ENCODE data around the gene ADGRV1. TPM values are rescaled to one million over a fixed set of nuclear protein-coding genes. Genes with fewer than 3 reads are reported as not detected.

The ADGRV1 gene
- total RNA-seq, 1 experiment from 2014 or later, result 64.8 TPM

DNA sequence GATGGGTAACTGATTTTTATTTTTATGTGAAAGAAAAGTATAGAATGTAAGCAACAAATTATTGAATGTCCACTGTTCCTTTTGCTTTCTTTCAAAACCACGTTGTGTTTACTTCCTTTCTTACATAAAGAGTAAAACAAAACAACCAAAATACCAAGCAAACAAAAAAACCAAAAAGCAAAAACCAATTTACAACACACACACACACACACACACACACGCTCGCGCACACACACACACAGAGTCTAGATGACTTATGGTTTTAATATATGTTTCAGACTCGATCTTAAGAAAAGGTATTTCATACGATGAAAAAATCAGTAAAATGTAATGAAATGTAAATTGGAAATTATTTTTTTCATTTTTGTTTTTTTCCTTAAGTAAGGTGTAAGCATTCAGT is 80.3 kb downstream of the ADGRV1 start:
- Histone ChIP-seq H3K14ac (ENCODE audit: insufficient read depth, low read length) (no peak overlapping the region), H2BK120ac (ENCODE audit: low read depth, low read length, poor library complexity, severe bottlenecking) (no peak overlapping the region), H3K23ac (ENCODE audit: insufficient read length, low read depth, low read length) (no peak overlapping the region), H3K18ac (ENCODE audit: insufficient read length, low read depth, low read length) (no peak overlapping the region), H2AK5ac (ENCODE audit: insufficient read length, low read length) (no peak overlapping the region), H2BK15ac (ENCODE audit: low read depth, low read length) (no peak overlapping the region), H3K79me1 (ENCODE audit: insufficient read depth, low read depth, low read length, poor library complexity, severe bottlenecking) (no peaks in the 10 kb centered on the region), H3K79me2 (ENCODE audit: insufficient read depth, low read length) (no peaks in the 10 kb centered on the region), H3K4me2 (ENCODE audit: insufficient read depth, insufficient read length, low read length) (no peak overlapping the region), H3K27me3 (ENCODE audit: insufficient read depth, low read length) (no peaks in the 10 kb centered on the region), H4K8ac (replicated peaks; ENCODE audit: insufficient read length, low read depth, low read length) (no peak overlapping the region), H3K9me3 (ENCODE audit: control insufficient read depth, low read depth, low read length) (no peaks in the 10 kb centered on the region), H4K5ac (ENCODE audit: insufficient read length, low read depth, low read length) (no peak overlapping the region), H2BK20ac (ENCODE audit: low read depth, low read length, poor library complexity, severe bottlenecking) (no peak overlapping the region), H4K91ac (ENCODE audit: insufficient read length, low read depth, low read length) (no peak overlapping the region), H3K9ac (ENCODE audit: extremely low read depth, insufficient read length, low read length) (no peak overlapping the region), H3K23me2 (ENCODE audit: insufficient read length, low read depth, low read length, poor library complexity, severe bottlenecking) (no peaks in the 10 kb centered on the region), H4K20me1 (ENCODE audit: control insufficient read depth, insufficient read depth, insufficient read length) (no peaks in the 10 kb centered on the region), H3K56ac (ENCODE audit: insufficient read length, low read depth, low read length) (no peak overlapping the region), H3K27ac (ENCODE audit: insufficient read length, low read depth, low read length) (no peak overlapping the region), H2AFZ (ENCODE audit: low read length) (no peak overlapping the region), H3K4ac (ENCODE audit: low read depth, low read length) (no peak overlapping the region), H3K4me1 (ENCODE audit: insufficient read depth, low read length) (no peaks in the 10 kb centered on the region), H2BK5ac (ENCODE audit: insufficient read length, low read length) (no peak overlapping the region), H3T11ph (ENCODE audit: low read length) (no peak overlapping the region), H2BK12ac (ENCODE audit: insufficient read length, low read depth, low read length) (no peak overlapping the region)
- Mint-ChIP-seq H3K36me3 (ENCODE audit: insufficient read depth in 1 of 3, low read depth in 3 of 3) (peaks cover 3 to 11% (median 5%) of the 10 kb centered on the region in 3 experiments; a peak in 5 of 7 replicates), H3K9me3 (no peaks in the 10 kb centered on the region), H3K4me1 (peaks cover 3 to 8% of the 10 kb centered on the region in 2 experiments; a peak in 2 of 4 replicates), H3K27ac (peak overlapping the region in 1 of 3 experiments; percentile 72; a peak in 2 of 7 replicates), H3K4me3 (no peak overlapping the region), H3K27me3 (ENCODE audit: low read depth) (no peaks in the 10 kb centered on the region)
- 100% methylated on average over 2 of the region's 6 CpGs for WGBS (ENCODE audit: extremely low coverage, insufficient read length, low lambda C conversion rate)
- TF ChIP-seq, protein P1, sequence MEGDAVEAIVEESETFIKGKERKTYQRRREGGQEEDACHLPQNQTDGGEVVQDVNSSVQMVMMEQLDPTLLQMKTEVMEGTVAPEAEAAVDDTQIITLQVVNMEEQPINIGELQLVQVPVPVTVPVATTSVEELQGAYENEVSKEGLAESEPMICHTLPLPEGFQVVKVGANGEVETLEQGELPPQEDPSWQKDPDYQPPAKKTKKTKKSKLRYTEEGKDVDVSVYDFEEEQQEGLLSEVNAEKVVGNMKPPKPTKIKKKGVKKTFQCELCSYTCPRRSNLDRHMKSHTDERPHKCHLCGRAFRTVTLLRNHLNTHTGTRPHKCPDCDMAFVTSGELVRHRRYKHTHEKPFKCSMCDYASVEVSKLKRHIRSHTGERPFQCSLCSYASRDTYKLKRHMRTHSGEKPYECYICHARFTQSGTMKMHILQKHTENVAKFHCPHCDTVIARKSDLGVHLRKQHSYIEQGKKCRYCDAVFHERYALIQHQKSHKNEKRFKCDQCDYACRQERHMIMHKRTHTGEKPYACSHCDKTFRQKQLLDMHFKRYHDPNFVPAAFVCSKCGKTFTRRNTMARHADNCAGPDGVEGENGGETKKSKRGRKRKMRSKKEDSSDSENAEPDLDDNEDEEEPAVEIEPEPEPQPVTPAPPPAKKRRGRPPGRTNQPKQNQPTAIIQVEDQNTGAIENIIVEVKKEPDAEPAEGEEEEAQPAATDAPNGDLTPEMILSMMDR (conservative IDR thresholded peaks at IDR 0.05), result no peak
- DNase-seq, result no peak

Measured in H9 (cell line).